Left ventricle myocardium inferior (tissue), 1 donor: ENCODE results near the gene ZFAND6. TPM values are rescaled to one million over a fixed set of nuclear protein-coding genes. Genes with fewer than 3 reads are reported as not detected.

Source experiments
- DNase-seq: peaks from one replicate; pipeline ENCODE4 v3.0.0-alpha.2; 2020
- H3K27ac ChIP-seq: fragments of 200-600 bp; replicated peaks from 2 replicates; pipeline ENCODE4 v1.8.0; 2021
- H3K27me3 ChIP-seq: fragments of 200-600 bp; 2 replicates; pipeline ENCODE4 v1.8.0; 2021; ENCODE audit warnings: low read depth
- H3K36me3 ChIP-seq: fragments of 200-600 bp; 2 replicates; pipeline ENCODE4 v1.8.0; 2021
- H3K4me1 ChIP-seq: fragments of 200-600 bp; 2 replicates; pipeline ENCODE4 v1.8.0; 2021
- H3K4me3 ChIP-seq: fragments of 200-600 bp; 2 replicates; pipeline ENCODE4 v1.8.0; 2021; ENCODE audit warnings: mild to moderate bottlenecking, moderate library complexity
- H3K9me3 ChIP-seq: fragments of 200-600 bp; replicated peaks from 2 replicates; pipeline ENCODE4 v1.8.0; 2021
- intact Hi-C: fragments of 100-400 bp; cut with micrococcal nuclease; formaldehyde crosslinking; loops from one replicate; pipeline ENCODE4 v1.11.0; 2022
- total RNA-seq: library from RNA; stranded (reverse); fragmentation: NEBNext Ultra II Directional; extraction: Animal tissue kit (Norgen Biotek cat#: 25700); gene quantifications from one replicate; pipeline ENCODE4 v1.2.1, GENCODE V29; 2021
- TF ChIP-seq, protein P1 (sequence below): fragments of 200-600 bp; IDR thresholded peaks from 2 replicates; pipeline ENCODE4 v1.8.0; 2021; ENCODE audit warnings: antibody characterized with exemption, mild to moderate bottlenecking, borderline replicate concordance
- donor health status: DM: no; HTN: yes; CAD: no; lungs with severe emphysema.

Gene ZFAND6
- total RNA-seq, 1 donor from 2014 or later, result 75.0 TPM

DNA sequence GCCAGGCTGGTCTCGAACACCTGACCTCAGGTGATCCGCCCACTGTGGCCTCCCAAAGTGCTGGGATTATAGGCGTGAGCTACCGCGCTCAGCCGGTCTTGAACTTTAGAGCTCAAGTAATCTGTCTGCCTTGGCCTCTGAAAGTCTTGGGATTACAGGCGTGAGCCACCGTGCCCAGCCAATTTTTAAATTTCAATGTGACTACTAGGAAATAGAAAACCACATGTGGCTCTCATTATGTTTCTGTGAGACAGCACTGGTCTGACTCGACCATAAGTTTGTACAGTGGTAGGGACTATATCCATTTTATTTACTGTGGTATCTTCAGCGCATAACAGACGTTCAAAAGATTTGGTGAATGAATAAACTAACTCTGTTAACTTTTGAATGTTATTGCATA, 9.1 kb downstream of the ZFAND6 start:
- no peak overlapping the region for H3K4me3 ChIP-seq
- no peak overlapping the region for H3K27ac ChIP-seq
- no peaks in the 10 kb centered on the region for H3K27me3 ChIP-seq
- no peaks in the 10 kb centered on the region for H3K36me3 ChIP-seq
- TF ChIP-seq, protein P1, sequence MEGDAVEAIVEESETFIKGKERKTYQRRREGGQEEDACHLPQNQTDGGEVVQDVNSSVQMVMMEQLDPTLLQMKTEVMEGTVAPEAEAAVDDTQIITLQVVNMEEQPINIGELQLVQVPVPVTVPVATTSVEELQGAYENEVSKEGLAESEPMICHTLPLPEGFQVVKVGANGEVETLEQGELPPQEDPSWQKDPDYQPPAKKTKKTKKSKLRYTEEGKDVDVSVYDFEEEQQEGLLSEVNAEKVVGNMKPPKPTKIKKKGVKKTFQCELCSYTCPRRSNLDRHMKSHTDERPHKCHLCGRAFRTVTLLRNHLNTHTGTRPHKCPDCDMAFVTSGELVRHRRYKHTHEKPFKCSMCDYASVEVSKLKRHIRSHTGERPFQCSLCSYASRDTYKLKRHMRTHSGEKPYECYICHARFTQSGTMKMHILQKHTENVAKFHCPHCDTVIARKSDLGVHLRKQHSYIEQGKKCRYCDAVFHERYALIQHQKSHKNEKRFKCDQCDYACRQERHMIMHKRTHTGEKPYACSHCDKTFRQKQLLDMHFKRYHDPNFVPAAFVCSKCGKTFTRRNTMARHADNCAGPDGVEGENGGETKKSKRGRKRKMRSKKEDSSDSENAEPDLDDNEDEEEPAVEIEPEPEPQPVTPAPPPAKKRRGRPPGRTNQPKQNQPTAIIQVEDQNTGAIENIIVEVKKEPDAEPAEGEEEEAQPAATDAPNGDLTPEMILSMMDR, result no peak
- H3K9me3 ChIP-seq, result no peaks in the 10 kb centered on the region
- intact Hi-C loops, result no loop called here
- peaks cover 62% of the 10 kb centered on the region for H3K4me1 ChIP-seq
- no peak for DNase-seq

DNA sequence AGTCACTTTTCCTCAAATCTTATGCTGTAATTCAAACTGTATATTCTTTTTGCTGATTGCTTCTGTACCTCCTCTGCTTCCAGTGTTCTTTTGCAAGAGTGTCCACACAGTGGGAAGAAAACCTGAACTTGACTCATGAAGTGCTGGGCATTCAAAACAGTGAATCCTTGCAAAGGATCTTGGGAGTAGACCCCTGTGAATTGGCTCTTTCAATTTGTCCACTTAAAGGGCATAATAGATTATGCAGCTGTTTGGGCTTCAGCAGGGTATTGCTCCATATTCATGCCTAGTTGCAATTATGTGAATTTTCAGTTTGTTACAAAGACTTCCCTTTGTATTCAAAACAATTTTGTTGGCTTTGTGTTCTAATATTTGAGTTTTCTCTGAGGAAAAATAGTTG, 11.4 kb downstream of the ZFAND6 start:
- Histone ChIP-seq H3K27ac (no peak overlapping the region), H3K4me1 (peaks cover 76% of the 10 kb centered on the region), H3K9me3 (no peaks in the 10 kb centered on the region), H3K36me3 (no peaks in the 10 kb centered on the region), H3K4me3 (no peak overlapping the region), H3K27me3 (no peaks in the 10 kb centered on the region)
- DNase-seq, result no peak
- intact Hi-C loops, result no loop called here
- TF ChIP-seq, protein P1, result no peak

DNA sequence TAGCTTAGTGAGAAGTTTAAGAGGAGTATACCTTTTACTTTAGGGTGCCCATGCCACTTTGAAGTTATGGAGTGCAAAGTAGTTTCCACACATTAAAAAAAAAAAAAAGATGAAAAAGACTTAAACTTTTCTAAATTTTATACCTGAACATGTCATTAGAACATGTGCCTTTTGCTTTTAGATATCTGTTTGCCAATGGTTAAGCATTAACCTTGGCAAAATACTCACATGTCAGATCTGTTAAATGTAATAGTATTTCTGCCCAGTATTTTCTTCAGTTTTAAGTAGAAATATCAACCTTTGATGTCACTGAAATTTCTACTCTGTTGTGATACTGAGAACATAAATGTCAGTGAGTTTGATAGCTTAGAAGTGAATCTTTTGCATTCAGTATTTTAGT, 12.2 kb downstream of the ZFAND6 start:
- TF ChIP-seq, protein P1, result no peak
- H3K27me3 ChIP-seq, result no peaks in the 10 kb centered on the region
- peak overlapping the region; percentile 29 for H3K27ac ChIP-seq
- no peak for DNase-seq
- H3K4me1 ChIP-seq, result peaks cover 83% of the 10 kb centered on the region
- no peaks in the 10 kb centered on the region for H3K36me3 ChIP-seq
- intact Hi-C loops, result no loop called here
- H3K4me3 ChIP-seq, result peak overlapping the region; percentile 64
- no peaks in the 10 kb centered on the region for H3K9me3 ChIP-seq

DNA sequence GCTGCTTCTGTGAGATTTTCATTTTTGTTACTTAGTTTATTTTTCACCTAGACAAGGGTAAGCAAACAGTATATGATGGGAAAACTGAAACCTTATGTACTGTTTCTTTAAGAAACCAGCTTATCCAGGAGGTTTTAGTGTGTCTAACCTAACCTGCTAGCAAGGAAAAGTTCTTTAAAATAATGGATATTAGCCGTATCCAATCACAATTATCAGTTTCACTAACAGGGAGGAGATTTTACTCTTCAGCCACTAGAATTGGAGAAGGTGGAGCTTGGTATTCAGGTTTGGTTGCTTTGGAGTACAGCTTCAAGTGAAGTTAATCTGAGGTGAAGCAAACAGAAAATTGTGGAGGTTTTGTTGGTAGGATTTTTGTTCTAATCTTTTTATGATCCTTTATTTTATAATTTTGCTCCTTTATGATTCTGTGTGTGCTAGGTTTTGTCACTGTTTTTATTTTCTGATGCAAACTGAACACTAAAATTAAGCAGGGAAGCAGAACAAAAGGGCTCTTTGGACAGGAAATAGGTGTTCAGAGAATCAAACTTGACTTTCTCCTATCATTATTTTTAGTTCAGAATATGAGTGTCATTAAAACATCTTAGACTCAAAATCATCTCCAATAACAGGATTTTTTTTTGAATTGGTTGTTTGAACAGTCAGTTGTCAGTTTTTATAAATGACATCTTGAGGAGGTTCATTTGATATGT, 13.0 kb downstream of the ZFAND6 start:
- Histone ChIP-seq H3K27ac (peak overlapping the region; percentile 39), H3K36me3 (no peaks in the 10 kb centered on the region), H3K27me3 (no peaks in the 10 kb centered on the region), H3K4me1 (peaks cover 83% of the 10 kb centered on the region), H3K9me3 (no peaks in the 10 kb centered on the region), H3K4me3 (peak overlapping the region; percentile 64)
- TF ChIP-seq, protein P1, result no peak
- intact Hi-C loops, result no loop called here
- DNase-seq, result no peak

DNA sequence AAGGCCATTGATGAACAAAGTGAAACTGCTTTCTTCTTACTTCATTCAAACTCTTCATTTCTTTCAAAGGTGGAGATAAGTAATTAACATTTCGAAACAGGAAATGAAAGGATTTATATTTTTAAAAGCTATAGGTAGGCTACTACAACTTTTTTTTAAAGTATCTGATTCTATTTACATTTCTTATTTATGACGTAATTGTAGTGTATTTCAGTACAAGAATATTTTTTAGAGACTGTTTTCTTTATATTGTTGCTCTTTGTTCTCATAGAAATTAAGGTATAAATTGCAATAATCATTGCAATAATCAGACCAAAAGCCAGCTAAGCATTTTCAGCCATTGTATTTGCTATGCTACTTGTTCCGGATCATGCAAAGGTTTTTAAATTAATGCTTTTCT, 13.7 kb downstream of the ZFAND6 start:
- TF ChIP-seq, protein P1, result no peak
- no peak overlapping the region for H3K27ac ChIP-seq
- intact Hi-C loops, result no loop called here
- H3K9me3 ChIP-seq, result no peaks in the 10 kb centered on the region
- H3K27me3 ChIP-seq, result no peaks in the 10 kb centered on the region
- peak overlapping the region; percentile 64 for H3K4me3 ChIP-seq
- DNase-seq, result no peak
- H3K36me3 ChIP-seq, result no peaks in the 10 kb centered on the region
- H3K4me1 ChIP-seq, result peaks cover 80% of the 10 kb centered on the region
